Endothelial cell of umbilical vein (primary cell): ENCODE results near the gene PRDM12.

Source experiments
- EZH2 ChIP-seq: IDR thresholded peaks from 2 replicates; pipeline ENCODE4 v1.6.1; 2012; ENCODE audit warnings: borderline replicate concordance, low read depth, mild to moderate bottlenecking, moderate library complexity, low read length, inconsistent platforms; ENCODE audit not compliant: severe bottlenecking
- POLR2AphosphoS5 ChIP-seq: IDR thresholded peaks from 2 replicates; pipeline ENCODE4 v1.6.1; 2012; ENCODE audit warnings: low read depth, mild to moderate bottlenecking, control low read depth, low read length, moderate library complexity; ENCODE audit not compliant: insufficient read depth
- TF ChIP-seq, protein P1 (sequence below), 2 donors: IDR thresholded peaks; 1 replicate in 1 of 2; 2 replicates in 1 of 2; pipeline ENCODE4 v1.5.1; 2011; ENCODE audit warnings: low read length in 2 of 2, mild to moderate bottlenecking in 2 of 2, moderate library complexity in 2 of 2, control low read depth in 1 of 2, inconsistent platforms in 1 of 2, low read depth in 1 of 2; ENCODE audit not compliant: insufficient read depth in 1 of 2; ENCODE audit errors: extremely low read depth in 1 of 2

GRCh38 chr9:130668196-130668595 is 3.8 kb downstream of the PRDM12 start:
- TF ChIP-seq EZH2, result no peak
- TF ChIP-seq, protein P1, sequence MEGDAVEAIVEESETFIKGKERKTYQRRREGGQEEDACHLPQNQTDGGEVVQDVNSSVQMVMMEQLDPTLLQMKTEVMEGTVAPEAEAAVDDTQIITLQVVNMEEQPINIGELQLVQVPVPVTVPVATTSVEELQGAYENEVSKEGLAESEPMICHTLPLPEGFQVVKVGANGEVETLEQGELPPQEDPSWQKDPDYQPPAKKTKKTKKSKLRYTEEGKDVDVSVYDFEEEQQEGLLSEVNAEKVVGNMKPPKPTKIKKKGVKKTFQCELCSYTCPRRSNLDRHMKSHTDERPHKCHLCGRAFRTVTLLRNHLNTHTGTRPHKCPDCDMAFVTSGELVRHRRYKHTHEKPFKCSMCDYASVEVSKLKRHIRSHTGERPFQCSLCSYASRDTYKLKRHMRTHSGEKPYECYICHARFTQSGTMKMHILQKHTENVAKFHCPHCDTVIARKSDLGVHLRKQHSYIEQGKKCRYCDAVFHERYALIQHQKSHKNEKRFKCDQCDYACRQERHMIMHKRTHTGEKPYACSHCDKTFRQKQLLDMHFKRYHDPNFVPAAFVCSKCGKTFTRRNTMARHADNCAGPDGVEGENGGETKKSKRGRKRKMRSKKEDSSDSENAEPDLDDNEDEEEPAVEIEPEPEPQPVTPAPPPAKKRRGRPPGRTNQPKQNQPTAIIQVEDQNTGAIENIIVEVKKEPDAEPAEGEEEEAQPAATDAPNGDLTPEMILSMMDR (IDR thresholded peaks at IDR 0.05; ENCODE audit: extremely low read depth in 1 of 2, insufficient read depth in 1 of 2, low read depth in 1 of 2, low read length in 2 of 2), result no peak
- TF ChIP-seq POLR2AphosphoS5, result no peak
